Fibroblast of the aortic adventitia (primary cell): ENCODE results near the gene CTNNA3. TPM values are rescaled to one million over a fixed set of nuclear protein-coding genes. Genes with fewer than 3 reads are reported as not detected.

ENCODE experiments used
- DNase-seq: peaks from one replicate; pipeline ENCODE4 v3.0.0-alpha.2; 2010; ENCODE audit warnings: low read depth
- H3K4me3 ChIP-seq: 2 replicates; pipeline ENCODE4 v1.5.1; 2011; ENCODE audit warnings: low read depth, mild to moderate bottlenecking, control low read depth, low read length, moderate library complexity
- total RNA-seq: library from RNA; depleted of rRNA; stranded (reverse); fragments of >200 nt; gene quantifications from 2 replicates; pipeline ENCODE4 v1.2.3, GENCODE V29; 2012; ENCODE audit warnings: low replicate concordance
- TF ChIP-seq, protein P1 (sequence below): IDR thresholded peaks from 2 replicates; pipeline ENCODE4 v1.5.1; 2011; ENCODE audit warnings: mild to moderate bottlenecking, low read length, control low read depth, inconsistent platforms; ENCODE audit not compliant: insufficient read depth

Gene CTNNA3
- total RNA-seq, 1 donor = not detected

DNA sequence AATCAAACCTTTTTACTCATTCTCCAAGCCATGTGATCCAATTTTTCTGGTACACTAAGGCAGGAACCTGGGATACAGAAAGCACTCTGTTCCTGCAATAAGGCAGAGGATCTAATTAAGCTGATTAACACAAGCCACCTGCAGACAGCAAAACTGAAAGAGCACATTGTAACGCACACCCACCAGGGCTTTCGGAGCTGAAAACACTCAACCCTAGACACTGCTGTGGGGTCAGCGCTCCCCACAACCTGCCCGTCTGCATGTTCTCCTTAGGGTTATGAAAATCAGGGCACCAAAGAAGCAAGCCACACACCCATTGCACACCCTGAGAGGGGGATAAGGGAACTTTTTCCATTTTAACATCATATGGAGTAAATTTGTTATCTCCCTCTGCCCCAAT, 1792.4 kb downstream of the CTNNA3 start:
- TF ChIP-seq, protein P1, sequence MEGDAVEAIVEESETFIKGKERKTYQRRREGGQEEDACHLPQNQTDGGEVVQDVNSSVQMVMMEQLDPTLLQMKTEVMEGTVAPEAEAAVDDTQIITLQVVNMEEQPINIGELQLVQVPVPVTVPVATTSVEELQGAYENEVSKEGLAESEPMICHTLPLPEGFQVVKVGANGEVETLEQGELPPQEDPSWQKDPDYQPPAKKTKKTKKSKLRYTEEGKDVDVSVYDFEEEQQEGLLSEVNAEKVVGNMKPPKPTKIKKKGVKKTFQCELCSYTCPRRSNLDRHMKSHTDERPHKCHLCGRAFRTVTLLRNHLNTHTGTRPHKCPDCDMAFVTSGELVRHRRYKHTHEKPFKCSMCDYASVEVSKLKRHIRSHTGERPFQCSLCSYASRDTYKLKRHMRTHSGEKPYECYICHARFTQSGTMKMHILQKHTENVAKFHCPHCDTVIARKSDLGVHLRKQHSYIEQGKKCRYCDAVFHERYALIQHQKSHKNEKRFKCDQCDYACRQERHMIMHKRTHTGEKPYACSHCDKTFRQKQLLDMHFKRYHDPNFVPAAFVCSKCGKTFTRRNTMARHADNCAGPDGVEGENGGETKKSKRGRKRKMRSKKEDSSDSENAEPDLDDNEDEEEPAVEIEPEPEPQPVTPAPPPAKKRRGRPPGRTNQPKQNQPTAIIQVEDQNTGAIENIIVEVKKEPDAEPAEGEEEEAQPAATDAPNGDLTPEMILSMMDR = no peak
- DNase-seq = no peak
- H3K4me3 ChIP-seq = no peak overlapping the region

DNA sequence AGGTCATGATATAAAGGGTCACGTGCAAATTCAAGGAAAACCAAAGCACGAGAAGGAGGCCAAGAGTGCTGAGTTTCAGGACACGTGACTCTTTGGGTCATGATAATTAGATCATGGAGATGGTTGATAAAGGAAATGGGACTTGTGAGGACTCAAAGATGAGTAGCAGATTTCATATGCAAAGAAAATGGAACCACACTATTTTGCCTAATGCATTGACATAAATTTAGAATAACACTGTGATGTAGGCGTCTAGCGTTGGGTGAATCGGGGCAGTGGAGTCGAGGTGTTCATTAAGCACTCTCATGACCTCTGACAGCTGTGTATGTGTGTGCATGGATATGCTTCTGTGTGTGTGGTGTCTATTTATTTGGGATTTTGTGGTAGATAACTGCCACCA, 1795.7 kb downstream of the CTNNA3 start:
- TF ChIP-seq, protein P1 = no peak
- no peak overlapping the region for H3K4me3 ChIP-seq

DNA sequence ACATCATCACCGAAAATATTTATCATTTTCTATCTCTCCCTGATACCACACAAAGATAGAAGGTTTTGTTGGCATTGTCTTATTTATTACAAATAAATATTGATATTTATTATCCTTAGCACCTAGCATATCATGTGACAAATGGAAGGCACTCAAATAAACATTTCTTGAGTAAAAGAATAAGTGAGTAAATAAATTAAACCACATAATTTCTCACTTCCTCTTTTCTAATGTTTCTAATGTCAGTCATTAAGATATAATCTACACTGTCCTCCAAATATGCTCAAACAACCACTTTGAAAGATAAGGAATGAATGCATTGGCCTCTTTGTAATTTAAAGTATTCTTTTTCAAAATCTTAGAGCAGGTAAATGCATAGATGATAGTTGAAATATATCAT, 1797.9 kb downstream of the CTNNA3 start:
- DNase-seq = no peak
- H3K4me3 ChIP-seq = no peak overlapping the region
- TF ChIP-seq, protein P1 = no peak

More for the DNA sequence above, 1795.7 kb downstream of the CTNNA3 start:
- no peak for DNase-seq

DNA sequence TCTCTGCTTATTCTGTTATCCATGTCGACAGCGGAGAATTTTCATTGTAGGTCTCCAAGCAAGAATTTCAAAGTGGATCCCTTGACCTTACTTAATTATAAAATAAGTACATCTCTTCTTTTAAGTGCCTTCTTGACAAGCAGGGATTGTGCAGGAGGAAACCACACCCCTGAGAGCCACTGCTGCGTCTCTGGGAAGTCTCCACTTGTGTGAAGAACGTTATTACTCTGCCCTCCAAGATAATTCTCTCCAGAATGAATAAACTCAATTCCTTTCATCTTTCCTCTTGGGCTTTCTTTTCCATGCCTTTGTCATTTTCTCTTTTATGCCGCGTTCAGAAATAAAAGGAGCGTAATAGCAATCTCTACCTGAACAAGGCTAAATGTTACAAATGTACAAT, 1801.0 kb downstream of the CTNNA3 start:
- DNase-seq = no peak
- TF ChIP-seq, protein P1 = no peak
- H3K4me3 ChIP-seq = no peak overlapping the region

DNA sequence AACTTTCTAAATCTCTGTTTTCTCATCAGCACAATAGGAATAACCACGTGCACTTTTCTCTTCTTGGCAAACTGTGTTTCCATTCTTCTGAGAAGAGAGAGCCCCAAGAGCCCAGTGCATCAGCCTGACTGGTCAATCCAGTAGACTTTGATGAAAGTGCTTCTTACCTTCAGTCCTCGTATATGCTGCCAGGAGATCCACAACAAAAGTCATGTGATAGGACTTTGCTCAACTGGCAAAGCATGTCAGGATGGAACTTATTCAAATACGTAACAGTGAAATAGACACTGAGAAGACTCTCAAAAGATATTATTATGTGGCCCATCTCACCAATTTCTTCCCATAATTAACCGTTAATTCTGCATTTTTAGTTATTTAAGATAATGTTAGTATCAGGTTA, 1801.6 kb downstream of the CTNNA3 start:
- no peak overlapping the region for H3K4me3 ChIP-seq
- TF ChIP-seq, protein P1 = no peak
- no peak for DNase-seq

DNA sequence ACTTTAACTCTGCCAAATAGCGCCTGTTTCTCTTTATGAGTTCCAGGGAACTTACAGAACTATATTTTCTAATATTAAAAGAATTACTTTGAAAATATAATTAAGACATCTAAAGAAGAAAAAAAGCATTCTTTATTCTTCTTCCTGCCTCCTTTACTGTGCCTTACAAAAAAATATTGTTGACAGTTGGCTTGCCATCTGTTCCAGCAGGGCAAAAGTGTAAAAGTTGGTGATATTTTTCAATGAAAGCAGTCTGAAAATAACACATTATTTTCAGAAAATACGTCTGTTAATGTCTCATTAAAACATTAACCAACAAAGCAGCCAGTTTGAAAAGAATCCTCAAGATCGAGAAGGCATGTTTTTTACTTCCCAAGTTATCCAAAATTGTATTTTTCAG, 1802.3 kb downstream of the CTNNA3 start:
- no peak for DNase-seq
- TF ChIP-seq, protein P1 = no peak
- H3K4me3 ChIP-seq = no peak overlapping the region

DNA sequence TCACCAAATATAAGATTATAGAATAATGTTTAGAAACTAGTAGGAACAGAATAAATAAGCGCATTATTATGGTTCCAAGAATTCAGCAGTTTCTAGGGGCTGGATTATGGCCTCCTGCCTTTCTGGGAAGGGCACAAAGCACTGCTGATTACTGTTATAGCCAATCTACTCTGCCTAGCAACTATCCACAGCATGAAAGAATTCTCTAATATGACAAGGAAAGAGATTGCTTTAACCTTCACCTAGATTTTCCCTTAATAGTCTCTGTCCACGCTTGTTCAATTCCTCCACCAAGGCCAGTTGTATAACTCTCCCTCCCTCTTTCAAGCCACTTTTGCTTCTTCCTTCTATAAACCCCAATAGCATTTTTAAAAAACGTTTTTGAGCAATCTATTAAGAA, 1803.7 kb downstream of the CTNNA3 start:
- TF ChIP-seq, protein P1 = no peak
- no peak for DNase-seq
- no peak overlapping the region for H3K4me3 ChIP-seq
